Dermis blood vessel endothelial cell (primary cell): ENCODE measurements around the gene KCND3. TPM values are rescaled to one million over a fixed set of nuclear protein-coding genes. Genes with fewer than 3 reads are reported as not detected.

Experiments used
- DNase-seq: peaks from one replicate; pipeline ENCODE4 v3.0.0; 2010
- total RNA-seq: library from RNA; depleted of rRNA; stranded (reverse); fragments of >200 nt; gene quantifications from 2 replicates; pipeline ENCODE4 v1.2.3, GENCODE V29; 2014

KCND3 gene
- total RNA-seq, 1 donor from 2014 or later = 0.34 TPM

DNA sequence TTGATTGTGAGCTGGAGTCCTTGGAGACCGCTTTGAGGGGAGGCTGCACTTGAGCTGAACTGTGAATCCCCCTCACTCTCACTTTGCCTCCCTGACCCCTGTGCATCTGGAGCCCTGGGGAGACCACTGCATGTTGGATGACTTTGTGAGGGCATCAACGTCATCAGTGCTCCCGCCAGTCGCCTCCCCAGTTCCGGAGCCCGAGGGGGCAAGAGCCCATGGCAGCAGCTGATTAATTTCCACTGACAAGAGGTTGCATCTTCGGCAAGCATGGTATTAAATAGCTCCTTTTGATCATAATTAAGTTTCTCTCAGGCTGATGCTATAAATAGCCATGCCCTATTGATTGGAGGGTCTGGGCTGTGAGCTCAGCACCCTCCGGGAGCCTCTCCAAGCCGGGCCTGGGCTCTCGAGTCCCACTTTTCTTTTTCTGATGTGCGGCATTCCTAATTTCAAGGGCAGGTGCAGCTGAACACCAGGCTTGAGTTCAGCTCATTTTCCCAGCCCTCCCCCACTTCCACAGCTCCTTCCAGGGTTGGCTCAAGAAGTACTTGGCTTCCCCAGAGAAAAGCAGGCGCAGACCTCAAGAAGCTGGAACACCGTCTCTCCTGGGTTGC lies 33.2 kb downstream of the KCND3 start:
- DNase-seq = no peak

DNA sequence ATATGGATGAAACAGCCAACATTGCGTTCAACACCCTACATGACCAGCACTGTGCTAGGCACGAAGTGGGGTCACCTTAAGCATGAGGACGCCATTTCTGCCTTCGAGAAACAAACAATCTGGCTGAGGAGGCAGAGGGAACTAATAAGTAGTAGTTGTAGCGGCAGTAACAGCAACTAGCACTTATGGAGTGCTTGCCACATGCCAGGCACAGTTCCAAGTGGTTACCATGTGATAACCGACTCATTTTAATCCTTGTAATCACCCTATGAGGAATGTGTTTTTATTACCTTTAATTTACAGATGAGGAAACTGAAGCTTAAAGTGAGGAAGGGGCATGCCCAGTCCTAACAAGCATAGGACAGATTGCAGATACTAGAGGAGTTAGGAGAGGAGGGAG lies 33.7 kb downstream of the KCND3 start:
- no peak for DNase-seq

DNA sequence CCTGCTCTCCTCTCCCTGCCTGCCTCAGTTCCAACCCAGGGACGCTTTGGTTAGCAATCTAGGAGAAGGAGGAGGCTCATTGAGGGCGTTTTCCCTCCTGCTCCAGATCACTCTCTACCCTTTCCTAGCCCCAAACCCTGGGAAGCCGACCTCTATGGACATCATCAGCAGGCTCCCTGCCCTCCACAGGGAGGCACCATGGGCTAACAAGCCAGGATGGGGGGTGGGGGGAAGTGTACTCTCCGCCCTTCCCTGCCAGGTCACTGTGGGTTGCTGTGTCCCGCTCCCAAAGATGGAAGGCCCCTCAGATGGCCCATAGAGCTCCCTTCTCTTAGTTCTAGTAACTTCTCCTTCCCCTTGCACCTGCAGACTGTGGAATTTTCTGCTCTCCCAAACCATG lies 35.7 kb downstream of the KCND3 start:
- no peak for DNase-seq

DNA sequence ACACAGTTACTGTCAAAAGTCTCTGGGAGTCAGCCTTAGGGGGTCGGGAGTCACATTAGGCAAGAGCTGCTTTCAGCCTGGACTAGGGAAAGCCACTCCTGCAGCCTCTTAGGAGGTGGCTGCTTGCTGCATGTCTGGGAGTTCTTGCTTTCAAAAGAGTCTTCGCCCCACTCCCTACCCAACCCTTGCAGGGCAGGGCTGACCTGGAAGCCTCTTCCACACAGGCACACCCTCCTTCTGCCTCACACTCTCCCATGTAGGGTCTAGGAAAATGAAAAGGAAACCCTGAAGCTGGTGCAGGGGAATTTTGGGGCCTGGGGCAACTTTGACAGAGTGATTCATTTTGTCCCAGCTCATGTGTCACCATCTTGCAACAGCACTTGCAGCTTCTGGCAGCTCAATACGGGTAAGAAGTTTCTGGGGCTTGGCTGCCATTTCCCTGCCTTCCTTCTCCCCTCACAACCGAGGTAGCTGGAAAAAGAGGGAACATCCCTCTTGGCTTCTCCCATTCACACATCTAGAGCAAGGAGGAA lies 37.3 kb downstream of the KCND3 start:
- DNase-seq = no peak

DNA sequence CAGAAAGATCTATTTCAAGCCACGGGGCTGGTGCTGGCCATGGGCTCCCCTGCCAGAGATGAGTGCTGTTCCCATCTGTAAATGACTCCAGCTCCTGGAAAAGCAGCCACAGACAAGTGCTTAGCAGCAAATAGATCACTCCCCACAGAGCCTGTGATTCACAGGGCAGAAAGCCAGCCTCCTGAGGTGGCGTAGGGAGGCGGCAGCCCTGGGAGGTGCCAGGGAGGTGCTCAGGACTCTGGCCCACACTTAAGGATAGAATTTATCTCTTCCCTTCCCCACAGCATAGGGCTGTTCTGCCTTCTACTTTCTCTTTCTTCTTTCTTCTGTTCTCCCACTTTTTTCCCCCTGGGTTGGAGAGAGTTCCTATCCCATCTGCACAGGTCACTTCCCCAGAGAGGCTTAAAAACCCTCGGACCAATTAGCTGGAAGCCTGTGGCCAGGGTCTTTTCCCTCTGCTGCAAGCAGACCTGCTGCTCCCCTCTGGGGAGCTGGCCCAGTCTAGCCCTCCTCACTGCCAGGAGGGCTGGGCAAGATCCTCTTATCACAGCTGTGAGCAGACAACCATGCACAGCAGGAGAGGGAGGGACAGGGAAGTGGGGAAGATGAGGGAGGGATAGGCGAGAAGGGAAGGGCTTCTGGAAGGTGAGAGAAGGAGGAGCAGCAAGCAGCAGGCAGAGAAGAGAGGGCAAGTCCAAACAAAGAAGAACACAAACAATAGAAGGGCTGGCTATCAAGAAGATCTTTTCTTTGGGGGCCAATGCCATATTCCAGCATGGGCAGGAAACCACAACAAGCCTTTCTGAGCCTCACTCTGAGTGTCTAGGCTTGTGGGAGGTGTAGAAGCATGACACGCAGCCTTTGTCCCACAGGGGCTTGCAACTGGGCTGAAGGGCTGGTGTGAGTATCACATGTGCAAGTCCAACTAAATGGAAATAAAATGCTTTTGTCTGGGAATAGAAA lies 41.0 kb downstream of the KCND3 start:
- DNase-seq = no peak

DNA sequence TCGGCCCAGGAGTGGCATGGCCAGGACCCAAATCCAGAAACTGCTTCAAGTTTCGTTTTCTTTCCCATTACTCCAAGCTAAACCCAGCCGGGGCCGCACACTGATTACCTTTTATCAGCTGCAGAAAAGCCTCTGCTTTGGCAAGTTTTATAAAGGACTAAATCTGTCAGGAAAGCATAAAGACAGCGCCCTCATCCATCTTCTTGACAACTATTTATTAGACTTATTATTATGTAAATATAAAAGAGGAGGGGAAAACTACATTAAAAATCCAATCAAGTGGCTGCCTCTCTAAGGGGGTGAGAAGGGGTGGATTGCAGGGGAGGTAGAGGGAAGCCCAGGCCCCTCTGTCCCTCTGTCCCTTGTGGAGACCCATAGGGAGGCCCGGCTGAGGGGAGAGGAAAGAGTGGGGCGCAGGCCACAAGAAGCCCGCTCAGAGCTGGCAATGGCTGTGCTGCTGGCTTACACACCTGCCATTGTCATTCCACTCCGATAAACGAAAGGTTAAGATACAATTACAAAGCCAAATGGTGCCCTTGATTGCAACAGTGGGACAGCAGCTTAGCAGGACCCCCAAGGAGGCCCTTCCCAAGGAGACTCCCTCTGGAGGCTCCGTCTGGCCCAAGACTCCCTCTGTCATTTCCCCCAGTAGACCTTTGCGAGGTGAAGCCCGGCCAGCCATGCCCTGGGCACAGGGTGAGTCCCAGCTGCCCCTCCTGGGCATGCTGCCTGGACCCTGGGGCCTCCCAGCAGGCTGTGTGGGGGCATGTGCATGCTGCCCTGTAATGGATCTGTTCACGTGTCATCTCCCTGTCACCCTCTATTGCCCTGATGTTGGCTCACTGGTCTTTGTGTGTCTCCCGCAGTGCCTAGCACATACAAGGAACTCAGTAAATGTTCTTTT lies 45.4 kb downstream of the KCND3 start:
- no peak for DNase-seq

DNA sequence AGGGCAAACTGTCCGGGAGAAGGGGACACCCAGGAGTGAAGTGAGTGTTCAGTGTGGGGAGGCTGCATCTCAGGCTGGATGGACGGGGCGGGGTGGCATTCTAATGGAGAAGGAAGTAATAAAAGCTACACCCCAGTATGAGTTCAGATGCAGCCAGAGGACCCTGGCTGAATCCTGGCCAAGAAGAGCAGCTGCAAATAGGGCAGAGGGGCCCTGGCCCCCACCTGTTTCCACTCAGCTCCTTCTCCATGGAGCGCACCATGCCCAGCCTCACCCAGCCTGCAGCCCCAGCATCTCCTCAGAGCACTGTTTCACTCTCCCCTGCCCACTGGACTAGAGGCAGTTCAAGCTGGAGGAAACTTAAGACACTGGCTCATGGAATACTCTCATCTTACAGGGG lies 46.4 kb downstream of the KCND3 start:
- DNase-seq = no peak

DNA sequence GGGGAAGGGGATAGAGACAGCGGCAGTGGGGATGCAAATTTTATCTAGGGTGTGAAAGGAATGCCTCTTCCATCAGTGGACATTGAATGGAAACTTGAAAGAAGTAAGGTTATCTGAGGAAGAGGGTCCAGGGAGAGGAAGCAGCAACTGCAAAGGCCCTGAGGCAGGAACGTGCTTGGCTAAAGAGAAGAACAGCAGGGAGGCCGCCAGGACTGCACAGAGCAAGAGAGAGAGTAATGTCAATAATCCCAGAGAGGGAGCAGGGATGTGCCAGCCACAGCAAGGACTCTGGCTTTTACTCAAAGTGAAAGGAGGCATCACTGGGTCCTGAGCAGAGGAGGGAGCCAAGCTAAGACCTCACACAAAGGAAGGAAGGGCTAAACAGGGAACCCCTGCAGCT lies 50.9 kb downstream of the KCND3 start:
- DNase-seq = no peak

DNA sequence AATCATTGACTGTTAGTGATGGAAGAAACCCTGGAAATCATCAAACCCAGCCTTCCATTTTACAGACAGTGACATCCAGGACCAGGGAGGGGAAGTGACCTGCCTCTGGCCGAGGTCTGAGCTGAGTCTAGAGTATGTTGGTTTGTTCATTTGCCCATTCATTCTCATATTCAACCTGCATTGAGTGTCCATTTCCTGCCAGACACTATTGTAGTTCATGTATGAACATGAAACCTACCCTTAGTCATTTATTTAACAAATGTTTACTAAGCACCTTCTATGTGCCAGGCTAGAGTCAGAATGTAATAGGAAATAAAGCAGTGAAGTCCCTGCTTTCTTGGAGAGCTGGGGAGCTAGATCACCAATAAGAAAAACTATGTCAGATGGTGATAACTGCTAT lies 51.3 kb downstream of the KCND3 start:
- DNase-seq = no peak

DNA sequence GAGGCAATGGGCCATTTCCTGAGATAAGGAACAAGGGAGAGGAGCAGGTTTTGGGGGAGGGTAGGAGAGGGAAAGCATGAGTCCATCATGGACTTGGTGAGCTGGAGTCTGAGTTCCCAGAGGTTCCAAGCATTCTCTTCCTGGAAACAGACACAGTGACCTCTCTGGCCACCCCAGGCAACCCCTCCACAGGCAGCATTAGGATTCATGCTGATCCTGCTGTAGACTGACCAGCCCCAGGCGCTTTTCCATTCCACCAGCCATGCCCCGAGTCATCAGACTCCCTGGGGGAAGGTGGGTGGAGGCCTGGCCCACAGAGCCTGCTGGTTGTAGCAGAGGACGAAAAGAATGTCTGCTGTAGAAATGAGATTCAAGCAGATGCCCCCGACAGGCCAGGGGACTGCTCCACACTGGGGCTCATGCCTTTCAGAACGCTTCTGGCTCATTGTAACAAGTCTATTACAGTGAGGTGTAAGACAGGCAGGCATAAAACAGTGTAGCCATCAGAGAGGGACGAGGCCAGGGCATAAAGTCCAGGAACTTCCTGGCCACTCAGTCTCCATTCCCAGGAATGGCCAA lies 52.2 kb downstream of the KCND3 start:
- no peak for DNase-seq

DNA sequence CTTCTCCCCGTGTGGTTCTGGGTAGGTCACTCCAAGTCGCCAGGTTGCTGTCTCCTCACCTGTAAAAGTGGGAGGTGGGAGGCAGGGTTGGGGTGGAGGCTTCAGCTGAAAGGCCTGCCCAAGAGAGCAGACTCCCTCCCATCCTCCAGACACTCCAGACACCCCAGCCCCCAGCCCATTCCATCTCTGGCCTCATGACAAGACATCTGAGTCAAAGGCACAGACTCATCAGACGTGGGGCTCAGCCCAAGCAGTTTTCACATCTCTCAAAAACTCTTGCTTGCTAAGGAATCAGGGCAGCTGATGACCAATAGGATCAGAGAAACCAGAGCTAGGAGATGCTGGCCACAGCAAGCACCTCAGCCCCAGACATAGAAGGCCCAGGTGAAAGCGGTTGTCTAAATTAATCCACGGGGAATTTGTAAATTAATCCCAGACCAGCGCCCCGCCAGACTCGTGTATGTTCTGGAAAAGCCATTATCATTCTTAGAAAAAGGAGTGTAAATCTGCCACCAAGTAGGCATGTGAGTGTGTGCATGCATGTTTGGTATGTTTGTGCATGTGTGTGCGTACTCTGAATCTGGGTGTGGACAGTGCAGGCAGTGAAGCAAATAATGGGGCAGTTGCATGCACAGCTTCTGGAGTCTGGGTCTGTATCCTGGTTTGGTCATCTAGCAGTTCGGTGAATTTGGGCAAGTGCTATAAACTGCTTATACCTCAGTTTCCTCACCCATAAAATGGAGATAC lies 55.2 kb downstream of the KCND3 start:
- no peak for DNase-seq

DNA sequence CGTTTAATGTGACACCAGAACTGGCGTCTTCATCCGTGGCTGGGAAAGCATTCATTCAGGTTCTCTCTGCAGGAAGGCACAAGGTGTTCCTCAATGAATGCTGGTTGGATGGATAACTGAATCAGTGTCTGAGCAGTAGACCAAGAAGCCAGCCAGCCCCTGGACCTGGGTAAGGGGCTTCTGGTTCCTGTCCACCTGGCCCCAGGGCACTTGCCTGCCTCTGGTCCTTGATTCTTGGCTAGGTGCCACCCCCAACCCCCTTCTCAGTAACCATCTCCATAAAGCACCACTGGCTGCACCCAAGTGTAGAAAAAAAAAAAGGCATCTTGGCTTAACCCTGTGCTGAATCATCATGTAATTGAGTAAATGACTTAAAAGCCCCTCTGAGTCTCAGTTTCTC lies 59.1 kb downstream of the KCND3 start:
- DNase-seq = no peak

DNA sequence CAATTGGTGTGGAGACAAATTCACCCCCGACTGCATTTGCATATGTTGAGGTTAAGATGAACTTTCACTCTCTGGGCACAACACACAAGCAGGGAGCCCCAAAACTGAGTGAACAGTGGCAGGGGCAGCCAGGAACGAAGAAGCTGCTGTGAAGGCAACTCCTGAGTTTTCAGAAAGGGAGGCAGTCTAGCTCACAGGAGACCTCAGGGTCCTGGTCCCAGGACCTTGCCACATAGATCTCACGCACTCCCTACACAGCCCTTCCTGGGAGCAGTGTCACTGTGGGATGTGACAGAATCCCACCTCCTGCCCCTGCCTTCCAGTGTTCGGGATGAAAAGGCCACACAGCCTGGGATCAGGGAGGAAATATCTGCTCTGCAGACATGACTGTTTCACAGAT lies 60.9 kb downstream of the KCND3 start:
- no peak for DNase-seq

DNA sequence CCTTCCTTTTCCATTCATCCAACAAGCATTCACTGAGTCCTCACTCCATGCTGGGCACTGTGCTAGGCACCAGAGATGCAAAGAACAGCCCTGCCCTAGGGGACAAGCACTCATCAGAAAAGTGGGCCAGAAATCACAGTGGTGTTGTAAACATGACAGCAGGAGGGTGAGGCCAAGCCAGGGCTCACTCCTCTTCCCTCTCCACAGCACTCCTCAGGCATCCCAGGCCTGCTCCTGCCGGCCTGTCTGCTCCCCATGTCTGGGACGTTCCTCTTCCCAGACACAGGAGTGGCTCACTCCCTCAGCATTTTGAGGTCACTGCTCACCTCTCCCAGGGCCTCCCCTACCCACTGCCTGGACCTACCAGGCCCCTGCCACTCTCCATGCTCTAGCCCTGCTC lies 61.8 kb downstream of the KCND3 start:
- DNase-seq = no peak

DNA sequence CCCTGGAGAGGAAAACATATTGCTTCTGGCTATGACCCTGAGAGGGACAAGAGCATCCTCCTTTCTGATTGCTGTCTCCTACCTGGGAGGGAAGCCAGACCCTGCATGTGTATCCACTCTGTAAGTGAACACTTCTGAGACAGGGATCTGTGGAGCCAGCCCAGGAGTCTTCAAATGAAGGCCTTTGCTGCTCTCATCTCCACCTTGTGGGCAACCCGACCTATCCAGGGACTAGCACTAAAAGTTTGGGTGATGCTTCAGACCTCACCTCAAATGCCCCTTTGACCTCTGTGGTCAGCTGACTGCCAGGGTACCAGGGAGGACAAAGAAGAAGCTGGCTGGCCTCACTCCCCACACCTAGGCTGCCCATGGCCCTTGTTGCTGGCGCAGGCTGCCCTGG lies 64.7 kb downstream of the KCND3 start:
- no peak for DNase-seq

DNA sequence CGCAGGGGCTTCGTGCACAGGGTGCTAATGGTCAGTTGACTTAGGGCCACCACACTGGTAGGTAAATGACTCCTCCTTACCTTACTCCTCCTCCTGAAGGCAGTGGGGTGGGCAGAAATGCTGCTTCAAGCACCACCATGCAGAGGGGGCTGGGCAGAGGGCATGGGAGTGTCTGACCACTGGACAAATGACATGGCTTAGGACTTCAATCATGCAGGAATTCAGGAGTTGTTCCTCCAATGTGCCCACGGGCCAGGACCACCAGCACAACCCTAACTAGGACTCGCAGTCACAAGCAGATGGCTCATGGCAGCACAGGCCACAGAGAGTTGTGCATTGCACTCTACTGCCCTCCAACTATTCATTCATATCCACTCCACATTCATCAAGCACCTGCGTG lies 65.7 kb downstream of the KCND3 start:
- no peak for DNase-seq

DNA sequence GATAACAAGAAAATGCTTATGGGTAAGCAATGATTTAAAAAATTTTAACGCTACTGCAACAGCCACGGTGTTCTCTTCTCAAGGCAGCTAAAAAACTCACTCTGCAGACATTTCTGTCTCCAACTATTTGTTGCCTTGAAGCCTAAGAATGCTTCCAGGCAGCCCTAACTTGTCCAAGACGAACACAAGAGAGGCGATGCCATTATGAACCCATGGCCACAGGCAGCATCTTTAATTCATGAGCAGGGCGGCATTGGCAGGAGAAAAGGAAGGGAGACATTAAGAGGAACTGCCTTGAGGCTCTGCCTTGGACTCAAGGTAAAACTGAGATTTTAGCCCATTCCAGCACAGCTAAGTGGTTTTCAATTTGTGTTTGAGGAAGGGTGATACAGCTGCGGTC lies 67.5 kb downstream of the KCND3 start:
- no peak for DNase-seq

DNA sequence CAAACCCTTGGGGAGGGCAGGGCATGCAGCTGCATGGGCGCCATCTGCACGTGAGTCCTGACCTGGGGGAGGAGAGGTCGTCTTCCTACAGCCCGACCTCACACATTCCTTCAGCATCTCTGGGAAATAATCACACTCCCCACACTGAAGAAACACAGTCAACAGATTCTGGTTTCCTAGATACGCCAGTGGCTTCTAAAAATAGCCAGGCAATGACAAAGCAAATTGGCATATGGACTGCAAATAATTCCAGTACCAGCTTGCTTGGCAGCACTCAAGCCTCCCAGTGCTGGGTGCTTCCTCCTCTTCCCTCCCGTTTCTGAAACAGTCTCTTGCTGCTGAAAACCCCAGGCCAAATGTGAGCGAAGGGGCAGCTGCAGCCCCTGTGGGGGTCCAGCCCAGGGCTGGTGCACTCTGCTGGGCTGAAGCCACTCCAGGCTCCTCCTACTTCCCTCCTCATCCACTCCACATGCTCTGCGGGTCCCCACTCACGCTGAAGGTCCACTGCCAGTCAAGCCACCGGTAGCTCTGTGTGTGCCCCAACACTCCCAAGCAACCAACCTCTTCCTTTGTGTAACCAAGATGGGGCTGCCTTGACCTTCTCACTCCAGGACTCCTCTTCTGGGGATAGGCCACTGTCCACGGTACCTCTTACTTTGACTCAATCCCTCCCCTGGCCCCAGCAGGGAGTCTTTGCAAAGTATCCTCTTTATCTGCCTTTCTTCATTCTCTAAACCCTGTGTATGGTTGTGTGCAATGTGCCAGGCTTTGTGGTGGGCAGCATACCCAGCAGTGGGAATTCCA lies 69.0 kb downstream of the KCND3 start:
- DNase-seq = no peak

DNA sequence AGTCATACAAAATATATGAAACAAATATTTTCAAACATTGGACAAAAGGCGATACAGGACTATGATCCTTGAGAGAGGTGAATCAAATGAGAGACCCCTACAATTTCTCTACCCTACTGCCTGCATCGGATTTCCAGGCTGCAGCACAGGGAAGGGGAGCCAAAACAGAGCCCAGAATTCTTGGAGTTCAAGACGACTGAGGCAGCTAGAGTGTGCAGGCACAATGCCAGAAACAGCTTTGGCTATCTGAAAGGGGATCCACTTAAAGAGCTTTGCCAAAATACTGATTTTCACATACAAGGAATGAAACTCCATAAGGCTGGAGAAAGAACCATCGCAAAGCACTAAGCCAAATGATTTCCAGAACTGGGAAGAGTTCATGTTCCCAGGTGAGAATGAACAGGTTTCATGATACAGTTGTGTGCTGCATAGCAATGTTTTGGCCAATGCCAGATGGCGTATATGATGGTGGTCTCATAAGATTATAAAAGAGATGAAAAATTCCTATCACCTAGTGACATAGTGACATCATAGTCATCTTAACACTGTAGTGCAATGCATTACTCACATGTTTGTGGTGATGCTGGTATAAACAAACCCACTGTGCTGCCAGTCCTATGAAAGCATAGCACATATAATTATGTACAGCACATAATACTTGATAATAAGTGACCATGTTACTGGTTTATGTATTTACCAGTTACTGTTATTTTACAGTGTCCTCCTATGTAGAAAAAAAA lies 77.5 kb downstream of the KCND3 start:
- DNase-seq = no peak

DNA sequence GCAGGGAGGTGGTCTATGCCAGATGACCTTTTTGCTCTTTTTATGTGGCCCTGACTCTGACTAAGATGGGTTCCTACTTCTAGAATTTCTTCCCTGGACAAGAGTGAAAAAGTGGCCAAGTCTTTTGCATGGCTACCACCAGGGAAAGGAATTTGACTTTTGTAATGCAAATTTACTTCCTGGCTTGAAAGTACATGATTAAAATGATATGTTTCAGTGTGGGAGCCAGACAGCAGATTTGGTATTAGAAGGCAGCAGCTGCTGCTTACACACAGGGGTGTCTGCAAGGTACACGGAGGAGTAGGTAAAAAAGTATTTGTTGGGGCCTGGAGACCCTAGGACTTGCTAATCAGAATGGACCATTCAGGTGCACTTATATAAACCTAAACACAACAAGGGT lies 78.4 kb downstream of the KCND3 start:
- no peak for DNase-seq
